Skeletal muscle cell (primary cell): ENCODE results near the gene PLXNB3.
"Not testable (repeated sequence)": the region's sequence is repeated elsewhere in the genome, so short reads cannot be mapped to it uniquely, and the experiment has no call there.

Experiments
- DNase-seq: peaks from one replicate; pipeline ENCODE4 v3.0.0-alpha.2; 2010; ENCODE audit warnings: low read depth
- H3K4me3 ChIP-seq: 2 replicates; pipeline ENCODE4 v1.5.1; 2011; ENCODE audit warnings: low read depth, mild to moderate bottlenecking, control low read depth, low read length, moderate library complexity

Gene PLXNB3

DNA sequence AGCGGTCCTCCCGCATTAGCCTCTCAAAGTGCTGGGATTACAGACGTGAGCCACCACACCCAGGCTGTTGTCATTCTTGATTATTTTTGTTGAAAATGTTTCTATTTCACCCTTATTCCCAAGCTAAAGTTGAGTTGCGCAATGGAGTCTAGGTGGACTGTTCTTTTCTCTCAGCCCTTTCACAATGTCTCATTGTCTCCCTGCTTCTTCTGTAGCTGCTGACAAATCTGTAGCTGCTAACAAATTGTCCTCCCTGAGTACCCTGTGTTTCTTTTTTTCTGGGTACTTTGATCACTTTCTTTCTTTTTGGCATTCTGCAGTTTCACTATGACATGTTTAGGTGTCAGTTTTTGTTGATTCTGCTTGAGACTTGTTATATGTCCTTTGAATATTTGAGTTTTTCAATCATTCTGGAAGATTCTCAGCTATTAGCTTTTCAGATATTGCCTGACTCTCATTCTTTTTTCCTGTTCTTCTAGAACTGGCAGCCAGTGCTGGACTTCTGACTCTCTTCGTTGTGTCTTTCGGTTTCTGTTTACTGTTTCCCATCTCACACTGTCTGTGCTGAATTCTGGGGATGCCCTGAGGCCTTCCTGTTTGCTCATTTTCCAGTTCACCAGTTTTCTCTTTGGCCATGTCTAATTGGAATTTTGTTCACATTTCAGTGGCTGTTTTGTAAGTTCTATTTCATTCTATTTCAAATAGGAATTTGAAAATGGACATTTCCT, 32.8 kb upstream of the PLXNB3 start:
- no peak overlapping the region for H3K4me3 ChIP-seq
- DNase-seq, result no peak

DNA sequence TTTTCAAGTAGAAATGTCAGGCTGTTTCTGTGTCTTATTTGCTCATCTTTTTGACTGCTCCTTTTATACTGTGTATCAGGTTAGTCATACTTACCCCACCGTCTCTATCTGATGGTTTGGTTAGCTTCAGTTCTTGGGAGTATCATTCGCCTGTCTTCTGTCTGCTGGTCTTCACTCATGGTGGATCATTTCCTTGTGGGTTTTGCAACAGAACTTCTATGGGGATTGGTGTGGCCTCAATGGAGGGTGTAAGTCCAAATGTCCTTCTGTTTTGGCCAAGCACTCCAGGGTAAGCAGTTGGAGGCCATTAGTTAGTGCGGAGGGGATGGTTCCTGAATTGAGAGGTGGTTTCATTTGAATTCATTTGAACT, 32.2 kb upstream of the PLXNB3 start:
- DNase-seq, result no peak

DNA sequence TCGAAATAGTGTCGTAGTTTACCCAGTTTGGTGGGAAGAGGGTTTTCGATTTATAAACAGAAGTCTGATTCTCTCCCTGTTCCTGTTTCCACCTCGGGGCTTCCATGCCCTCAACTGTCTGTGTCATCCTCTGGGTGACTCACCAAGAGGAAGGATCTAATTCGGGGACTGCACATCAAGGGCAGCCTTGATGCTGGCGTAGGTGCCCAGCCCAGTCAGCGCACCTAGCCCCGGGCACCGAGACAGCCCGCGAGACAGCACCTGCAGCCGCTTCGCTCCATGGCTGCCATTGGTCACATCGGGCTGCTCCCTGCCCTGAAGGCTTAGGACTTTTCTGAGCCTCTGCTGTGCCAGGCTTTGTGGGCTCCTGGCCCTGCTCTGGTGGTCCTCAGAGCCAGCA, 31.6 kb upstream of the PLXNB3 start:
- no peak overlapping the region for H3K4me3 ChIP-seq
- DNase-seq, result no peak

More for the DNA sequence above, 32.2 kb upstream of the PLXNB3 start:
- no peak overlapping the region for H3K4me3 ChIP-seq

DNA sequence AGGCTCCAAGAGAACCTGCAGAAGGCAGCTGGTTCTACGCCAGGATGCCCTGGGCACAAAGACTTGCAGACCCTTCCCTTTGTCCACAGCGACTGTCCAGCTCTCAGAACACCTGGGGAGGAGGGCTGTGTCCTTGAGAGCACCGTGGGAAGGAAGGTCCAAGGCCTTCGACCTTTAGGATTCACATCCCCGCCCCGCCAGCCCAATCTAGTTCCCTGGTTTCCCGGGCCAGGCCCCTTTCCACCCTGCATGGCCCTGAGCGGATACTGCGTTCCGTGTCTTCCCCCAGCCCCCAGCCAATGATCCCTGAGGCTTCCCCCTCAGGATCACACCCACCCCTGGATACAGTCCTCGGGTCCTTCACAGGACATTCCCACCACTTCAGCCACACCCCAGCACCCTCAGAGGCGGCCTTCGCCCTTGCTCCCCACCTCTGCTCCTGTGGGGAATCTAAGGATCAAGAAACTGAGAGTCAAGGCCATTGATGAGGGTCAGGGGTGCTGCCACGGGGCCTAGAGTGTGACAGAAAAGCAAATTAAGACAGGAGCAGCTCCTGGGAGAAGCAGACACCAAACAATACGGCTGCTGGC, 30.3 kb upstream of the PLXNB3 start:
- no peak for DNase-seq
- no peak overlapping the region for H3K4me3 ChIP-seq

DNA sequence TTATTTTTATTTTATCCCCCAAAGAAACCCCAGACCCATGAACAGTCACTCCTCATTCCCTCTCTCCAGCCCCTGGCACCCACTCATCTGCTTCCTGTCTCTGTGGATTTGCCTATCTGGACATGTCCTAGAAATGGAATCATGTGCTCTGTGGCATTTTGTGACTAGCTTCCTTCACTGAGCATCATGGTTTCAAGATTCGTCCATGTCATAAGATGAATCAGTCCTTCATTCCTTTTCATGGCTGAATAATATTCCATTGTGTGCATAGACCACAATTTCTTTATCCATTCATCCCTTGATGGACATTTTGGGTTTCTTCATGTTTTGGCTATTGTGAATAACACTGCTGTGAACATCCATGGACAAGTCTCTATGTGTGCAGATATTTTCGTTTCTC, 29.2 kb upstream of the PLXNB3 start:
- DNase-seq, result no peak
- H3K4me3 ChIP-seq, result no peak overlapping the region

DNA sequence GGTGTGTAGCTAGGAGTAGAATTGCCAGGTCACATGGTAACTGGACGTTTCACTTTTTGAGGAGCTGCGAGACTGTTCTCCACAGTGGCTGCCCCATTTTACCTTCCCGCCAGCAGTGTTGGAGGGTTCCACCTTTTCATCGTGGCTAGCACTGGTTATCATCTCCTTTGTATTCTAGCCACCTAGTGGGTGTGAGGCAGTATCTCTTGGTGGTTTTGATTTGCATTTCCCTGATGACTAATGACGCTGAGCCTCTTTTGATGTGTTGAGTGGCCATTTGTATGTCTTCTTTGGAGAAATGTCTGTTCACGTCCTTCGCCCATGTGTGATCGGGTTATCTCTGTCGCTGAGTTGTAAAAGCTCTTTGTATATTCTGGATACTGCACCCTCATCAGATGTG, 28.8 kb upstream of the PLXNB3 start:
- no peak overlapping the region for H3K4me3 ChIP-seq
- no peak for DNase-seq

DNA sequence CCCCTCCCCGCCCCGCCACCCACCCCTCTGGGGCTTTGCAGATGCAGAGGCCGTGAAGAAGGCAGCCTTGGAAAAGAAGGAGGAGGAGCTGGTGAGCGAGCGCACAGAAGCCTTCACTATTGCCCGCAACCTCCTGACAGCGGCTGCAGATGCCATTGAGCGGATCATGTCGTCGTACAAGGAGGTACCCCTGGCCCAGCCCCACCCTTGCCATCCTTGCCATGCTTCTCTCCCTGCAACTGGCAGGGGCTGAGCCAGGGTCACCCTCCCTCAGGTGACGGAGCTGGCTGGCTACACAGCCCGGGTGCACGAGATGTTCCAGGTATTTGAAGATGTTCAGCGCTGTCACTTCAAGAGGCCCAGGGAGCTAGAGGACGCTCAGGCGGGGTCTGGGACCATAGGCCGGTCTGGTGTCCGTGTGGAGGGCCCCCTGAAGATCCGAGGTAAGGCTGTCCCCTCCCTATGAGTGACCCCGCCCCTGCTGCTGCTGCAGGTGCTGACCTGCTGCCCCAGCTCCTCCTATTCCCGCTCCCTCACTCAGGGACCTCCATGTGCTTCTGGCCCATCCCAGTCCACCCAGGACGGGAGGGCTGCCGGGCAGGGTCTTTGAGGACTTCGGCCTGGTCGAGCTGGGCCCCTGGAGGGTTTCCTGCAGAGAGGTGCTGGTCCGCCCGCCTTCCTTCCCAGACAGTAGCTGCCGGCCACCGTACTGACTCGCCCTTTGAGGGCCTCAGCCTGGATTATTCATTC, 27.8 kb upstream of the PLXNB3 start:
- no peak overlapping the region for H3K4me3 ChIP-seq
- DNase-seq, result no peak

DNA sequence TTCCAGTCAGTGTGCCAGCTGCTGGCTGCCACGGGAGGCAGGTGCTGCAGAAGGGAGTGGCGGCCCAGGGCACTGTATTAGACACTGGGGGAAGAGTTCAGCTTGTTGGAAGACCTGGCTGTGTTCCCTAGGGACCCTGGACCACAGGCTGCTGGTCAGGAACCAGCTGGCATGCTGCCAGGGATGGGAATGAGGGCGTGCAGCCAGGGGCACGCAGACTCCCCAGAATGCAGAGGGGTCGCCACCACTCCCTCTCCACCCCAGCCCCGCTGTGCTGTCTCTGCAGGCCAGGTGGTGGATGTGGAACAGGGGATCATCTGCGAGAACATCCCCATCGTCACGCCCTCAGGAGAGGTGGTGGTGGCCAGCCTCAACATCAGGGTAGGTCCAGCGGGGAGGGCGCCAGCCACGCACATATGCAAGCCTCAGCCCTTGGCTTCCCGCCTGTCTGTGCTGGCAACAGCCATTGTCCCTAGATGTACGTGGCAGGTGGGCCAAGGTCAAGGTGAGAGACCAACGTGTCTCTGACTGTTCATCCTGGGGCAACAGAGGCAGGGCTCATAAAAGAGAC, 27.1 kb upstream of the PLXNB3 start:
- no peak for DNase-seq

DNA sequence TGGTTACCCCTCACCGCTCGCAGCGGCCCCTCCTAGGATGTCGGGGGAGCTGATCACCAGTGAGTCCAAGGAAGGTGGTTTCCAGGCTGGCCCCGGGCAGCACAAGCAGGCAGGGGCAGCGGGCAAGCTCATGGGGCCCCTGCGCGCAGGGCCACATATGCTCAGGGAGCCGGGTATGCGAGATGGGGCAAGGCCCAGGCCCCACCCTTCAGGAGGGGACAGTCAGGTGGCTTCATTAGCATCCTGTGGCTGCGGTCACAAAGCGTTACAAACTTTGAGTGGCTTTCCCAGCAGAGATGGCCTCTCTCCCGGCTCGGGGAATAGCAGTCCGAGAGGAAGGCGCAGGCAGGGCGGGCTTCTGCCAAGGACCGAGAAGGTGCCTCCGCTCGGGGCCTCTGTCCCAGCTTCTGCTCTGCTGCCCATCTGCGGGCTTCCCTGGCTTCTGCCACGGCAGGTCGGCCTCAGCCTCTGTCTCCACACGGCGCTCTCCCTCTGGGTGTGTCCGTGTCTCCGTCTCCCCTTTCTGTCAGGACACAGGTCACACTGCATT, 25.9 kb upstream of the PLXNB3 start:
- H3K4me3 ChIP-seq, result no peak overlapping the region
- DNase-seq, result no peak

More for the DNA sequence above, 27.1 kb upstream of the PLXNB3 start:
- no peak overlapping the region for H3K4me3 ChIP-seq

DNA sequence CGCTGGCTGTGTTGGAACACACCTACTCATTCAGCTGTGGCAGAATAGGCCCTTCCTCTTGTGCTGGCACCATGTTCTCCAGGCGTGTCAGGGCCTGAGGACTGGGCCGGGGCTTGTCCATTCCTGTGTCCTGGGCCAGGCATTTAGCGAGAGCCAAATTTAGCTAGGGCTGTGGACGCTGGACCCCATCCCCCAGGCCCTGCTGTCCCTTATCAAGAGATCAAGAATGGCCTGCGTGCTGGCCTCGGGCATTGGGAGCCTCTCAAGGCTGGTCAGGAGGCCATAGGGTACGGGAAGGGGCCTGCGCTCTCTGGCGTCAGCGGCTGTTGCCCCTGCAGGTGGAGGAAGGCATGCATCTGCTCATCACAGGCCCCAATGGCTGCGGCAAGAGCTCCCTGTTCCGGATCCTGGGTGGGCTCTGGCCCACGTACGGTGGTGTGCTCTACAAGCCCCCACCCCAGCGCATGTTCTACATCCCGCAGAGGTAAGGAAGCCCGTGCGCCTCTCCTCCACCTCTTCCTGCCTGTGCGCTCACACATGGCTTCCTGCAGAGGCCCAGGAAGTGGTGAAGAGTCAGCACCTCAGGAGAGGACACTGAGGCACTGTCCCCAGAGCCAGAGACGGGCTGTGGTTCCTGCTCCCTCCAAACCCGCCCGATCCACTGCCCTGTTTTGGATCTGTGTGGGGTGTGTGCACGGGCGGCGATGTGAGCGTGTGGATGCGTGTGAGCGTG, 24.1 kb upstream of the PLXNB3 start:
- H3K4me3 ChIP-seq, result no peak overlapping the region
- no peak for DNase-seq

DNA sequence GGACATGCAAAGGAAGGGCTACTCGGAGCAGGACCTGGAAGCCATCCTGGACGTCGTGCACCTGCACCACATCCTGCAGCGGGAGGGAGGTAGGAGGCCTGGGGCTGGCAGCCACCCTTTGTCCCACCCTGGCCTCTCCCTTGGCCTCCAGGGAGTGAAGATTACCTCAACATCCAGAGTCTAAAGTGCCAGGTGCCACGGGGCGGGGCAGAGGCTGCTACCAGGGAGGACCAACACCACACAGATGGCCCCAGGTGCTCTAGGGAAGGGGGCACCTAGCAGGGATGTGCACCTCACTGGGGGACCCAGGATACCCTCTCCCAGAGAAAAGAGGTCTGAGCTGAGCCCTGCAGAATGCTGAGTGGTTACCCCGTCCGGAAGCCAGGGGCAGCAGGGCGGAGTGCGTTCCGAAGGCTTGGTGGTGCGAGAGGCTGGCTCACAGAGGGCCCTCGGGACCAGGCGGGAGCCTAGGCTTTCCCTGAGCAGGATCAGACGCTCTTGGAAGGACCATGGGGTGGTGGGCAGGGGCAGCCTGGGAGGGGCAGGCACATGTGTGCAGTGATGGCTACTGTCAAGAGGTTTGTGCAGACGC, 23.3 kb upstream of the PLXNB3 start:
- DNase-seq, result no peak
- H3K4me3 ChIP-seq, result no peak overlapping the region

DNA sequence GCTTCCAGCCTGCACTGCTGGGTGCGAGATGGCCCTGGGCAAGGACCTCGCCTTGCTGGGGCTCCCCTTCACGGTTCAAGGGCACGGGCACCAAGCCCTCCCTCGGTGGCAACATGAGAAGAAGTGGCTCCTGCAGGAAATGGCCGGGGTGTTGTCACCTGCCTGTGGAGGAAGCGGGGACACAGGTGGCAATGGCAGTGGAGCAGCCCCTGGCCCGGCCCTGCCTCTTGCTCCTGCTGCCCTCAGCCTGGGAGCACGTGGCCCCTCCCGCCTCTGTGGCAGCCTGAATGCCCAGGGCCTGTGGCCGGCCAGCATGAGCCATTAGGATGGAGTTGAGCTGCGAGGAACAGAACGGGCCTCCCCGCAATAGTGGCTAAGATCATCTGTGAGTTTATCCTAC, 22.6 kb upstream of the PLXNB3 start:
- DNase-seq, result no peak
- no peak overlapping the region for H3K4me3 ChIP-seq

DNA sequence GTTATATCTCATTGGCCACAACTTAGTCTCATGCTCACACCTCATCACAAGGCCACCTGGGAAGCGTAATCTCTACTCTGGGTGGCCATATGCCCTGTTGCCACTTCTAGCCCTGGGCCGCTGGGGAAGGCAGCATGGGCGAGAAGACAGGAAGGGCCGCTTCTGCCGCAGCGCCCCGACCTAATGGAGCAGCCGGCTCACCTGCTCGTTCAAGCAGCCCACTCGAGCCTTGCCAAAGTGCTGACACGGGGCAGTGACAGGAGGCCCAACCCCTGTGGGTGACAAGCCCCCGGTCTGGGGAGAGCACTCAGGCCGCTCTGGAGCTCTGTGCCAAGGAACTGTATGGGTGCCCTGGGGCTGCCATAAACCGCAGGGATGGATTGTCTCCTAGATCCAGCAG, 21.9 kb upstream of the PLXNB3 start:
- DNase-seq, result not testable (repeated sequence)

DNA sequence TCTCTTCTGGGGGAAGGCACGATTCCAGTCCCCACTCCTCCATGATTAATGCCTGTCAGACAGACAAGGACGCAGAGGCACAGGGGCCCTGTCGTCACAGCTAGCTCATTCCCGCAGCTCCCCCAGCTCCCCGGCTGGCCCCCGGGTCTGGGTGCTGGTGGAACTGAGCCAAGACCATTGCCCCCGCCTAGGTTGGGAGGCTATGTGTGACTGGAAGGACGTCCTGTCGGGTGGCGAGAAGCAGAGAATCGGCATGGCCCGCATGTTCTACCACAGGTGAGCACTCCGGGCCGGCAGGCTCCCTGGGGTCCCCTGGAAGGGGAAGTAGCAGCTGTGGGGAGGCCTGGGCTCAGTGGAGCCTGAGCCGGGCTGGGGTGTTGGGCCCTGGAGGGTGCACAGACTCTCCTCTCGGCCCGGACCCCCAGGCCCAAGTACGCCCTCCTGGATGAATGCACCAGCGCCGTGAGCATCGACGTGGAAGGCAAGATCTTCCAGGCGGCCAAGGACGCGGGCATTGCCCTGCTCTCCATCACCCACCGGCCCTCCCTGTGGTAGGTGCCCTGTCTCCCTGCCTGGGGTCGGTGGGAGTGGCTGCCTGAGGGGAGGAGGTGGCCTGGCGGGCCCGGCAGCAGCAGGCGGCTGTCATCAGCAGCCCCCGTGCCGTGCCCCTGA, 21.1 kb upstream of the PLXNB3 start:
- not testable (repeated sequence) for DNase-seq, H3K4me3 ChIP-seq

More for the DNA sequence above, 21.9 kb upstream of the PLXNB3 start:
- H3K4me3 ChIP-seq, result not testable (repeated sequence)

DNA sequence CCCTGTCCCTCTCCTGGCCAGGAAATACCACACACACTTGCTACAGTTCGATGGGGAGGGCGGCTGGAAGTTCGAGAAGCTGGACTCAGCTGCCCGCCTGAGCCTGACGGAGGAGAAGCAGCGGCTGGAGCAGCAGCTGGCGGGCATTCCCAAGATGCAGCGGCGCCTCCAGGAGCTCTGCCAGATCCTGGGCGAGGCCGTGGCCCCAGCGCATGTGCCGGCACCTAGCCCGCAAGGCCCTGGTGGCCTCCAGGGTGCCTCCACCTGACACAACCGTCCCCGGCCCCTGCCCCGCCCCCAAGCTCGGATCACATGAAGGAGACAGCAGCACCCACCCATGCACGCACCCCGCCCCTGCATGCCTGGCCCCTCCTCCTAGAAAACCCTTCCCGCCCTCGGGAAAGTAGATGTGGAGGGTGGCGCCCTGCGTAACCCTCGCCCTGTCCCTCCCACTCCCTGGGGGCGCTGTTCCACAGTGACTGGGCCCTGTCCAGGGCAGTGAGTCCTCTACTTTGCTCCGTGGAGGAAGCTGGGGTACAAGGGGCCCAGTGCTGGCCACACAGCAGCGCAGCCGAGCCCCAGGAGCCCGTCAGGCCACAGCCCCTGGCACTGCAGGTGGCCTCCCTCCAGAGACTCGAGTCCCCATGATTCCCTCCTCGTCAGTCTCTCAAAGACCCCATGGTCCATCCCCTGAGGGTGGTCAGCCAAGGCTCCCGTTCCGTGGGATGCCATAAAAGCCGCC, 20.4 kb upstream of the PLXNB3 start:
- DNase-seq, H3K4me3 ChIP-seq: not testable (repeated sequence)

DNA sequence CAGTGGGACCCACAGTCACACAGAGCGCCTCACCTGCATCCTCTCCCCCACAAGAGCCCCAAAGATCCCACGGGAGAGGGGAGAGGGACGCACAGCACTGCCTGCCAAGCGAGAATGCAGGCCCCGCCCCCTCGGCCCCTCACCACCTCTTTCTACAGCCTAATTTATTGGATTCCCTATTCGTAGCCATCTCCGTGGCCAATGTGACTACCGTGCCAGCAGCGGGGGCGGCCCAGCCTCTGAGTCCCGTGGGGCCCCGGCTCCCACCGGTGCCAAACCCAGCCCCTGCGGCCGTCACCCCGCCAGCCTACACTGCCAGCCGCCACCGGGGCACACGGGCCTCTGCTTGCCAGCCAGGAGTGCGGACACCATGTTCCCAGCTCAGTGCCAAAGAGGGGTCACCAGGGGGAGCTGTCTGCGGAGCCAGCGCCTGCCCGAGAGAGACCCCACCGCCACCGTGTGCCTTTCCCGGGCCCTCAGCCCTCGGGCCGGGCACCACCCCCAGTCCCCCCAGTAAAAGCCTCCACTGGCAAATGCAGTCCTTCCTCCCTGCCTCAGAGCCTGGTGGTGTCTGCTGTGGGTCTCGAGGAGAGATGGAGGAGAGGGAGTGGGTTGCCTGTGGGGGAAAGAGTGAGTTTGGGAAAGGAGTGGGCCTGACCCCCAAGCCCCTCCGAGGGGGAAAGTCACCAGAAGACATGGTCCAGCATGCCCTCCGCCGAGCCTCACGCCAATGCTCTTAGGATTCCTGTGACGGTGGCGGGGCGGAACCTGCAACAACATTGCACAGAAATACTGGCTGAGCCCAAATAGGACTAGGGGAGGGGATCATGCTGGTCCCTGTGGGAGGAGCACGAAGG, 19.6 kb upstream of the PLXNB3 start:
- no peak for DNase-seq
- no peak overlapping the region for H3K4me3 ChIP-seq

DNA sequence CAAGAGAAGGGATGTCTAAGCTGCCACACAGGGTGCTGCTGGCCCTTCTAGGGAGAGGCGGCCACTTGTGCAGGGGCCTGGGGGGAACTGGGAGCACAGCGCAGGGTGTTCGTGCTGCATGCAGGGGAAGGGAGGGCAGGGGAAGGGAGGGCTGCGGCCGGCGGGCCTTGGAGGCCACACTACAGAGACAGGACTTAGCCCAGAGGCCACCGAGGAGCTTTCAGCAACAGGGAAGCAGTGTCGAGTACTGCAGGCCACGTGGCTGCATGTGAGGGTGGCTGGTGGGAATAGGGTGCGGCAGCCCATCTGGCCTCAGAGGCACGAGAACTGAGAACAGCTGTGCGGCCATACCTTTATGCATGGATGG, 19.0 kb upstream of the PLXNB3 start:
- DNase-seq, H3K4me3 ChIP-seq: not testable (repeated sequence)
